Endothelial cell of umbilical vein (primary cell): ENCODE data around the gene SPAG16. TPM values are rescaled to one million over a fixed set of nuclear protein-coding genes. Genes with fewer than 3 reads are reported as not detected.

Experiments
- BruUV-seq: library from RNA; stranded (reverse); fragments of 400-500 nt; replicated peaks from 2 replicates; lab custom pipeline; 2021; lab: Mats Ljungman, UMichigan
- CTCF ChIA-PET: fragments of 300-600, 350-600 bp; sonication (Branson Sonifier 250); formaldehyde crosslinking; loops from one replicate; lab custom pipeline; 2021; ENCODE audit warnings: antibody characterized with exemption, inconsistent platforms; lab: Charles Lee
- POLR2A ChIA-PET: fragments of 300-600, 350-600 bp; sonication (Branson Sonifier 250); formaldehyde crosslinking; loops from one replicate; lab custom pipeline; 2021; ENCODE audit warnings: antibody characterized with exemption, inconsistent platforms; lab: Charles Lee
- DNase-seq: peaks from one replicate; pipeline ENCODE4 v3.0.0-alpha.2; 2011; ENCODE audit warnings: low read depth, low spot score
- FAIRE-seq: peaks from 2 replicates; lab custom pipeline; 2011; peaks lifted over from hg19 to GRCh38; lab: Jason Lieb, UNC
- H2AFZ ChIP-seq: 2 replicates; pipeline ENCODE4 v1.6.0; 2012; ENCODE audit warnings: low read depth, low read length, control low read depth, inconsistent platforms
- H3K27ac ChIP-seq: 2 replicates; pipeline ENCODE4 v1.5.1; 2011; ENCODE audit warnings: low read depth, mild to moderate bottlenecking, control low read depth, low read length, moderate library complexity; ENCODE audit not compliant: insufficient read depth
- H3K27me3 ChIP-seq, 2 experiments: 2 replicates each; pipeline versions ENCODE4 v1.6.0 to v1.6.1; 2011; ENCODE audit warnings: low read length in 2 of 2, mixed read lengths in 1 of 2; ENCODE audit not compliant: control insufficient read depth in 2 of 2, insufficient read depth in 2 of 2
- H3K36me3 ChIP-seq, 2 experiments: 2 replicates in 1 of 2; 3 replicates in 1 of 2; pipeline ENCODE4 v1.5.1; 2011; ENCODE audit warnings: low read length in 2 of 2, mild to moderate bottlenecking in 1 of 2, moderate library complexity in 1 of 2; ENCODE audit not compliant: control insufficient read depth in 2 of 2, insufficient read depth in 2 of 2; ENCODE audit errors: extremely low read depth in 1 of 2
- H3K4me1 ChIP-seq: 3 replicates; pipeline ENCODE4 v1.5.1; 2011; ENCODE audit warnings: mild to moderate bottlenecking, low read length; ENCODE audit not compliant: control insufficient read depth, insufficient read depth; ENCODE audit errors: extremely low read depth
- H3K4me2 ChIP-seq: 2 replicates; pipeline ENCODE4 v1.6.1; 2011; ENCODE audit warnings: low read length, control low read depth, mixed read lengths; ENCODE audit not compliant: insufficient read depth
- H3K4me3 ChIP-seq, 3 experiments: fragments of 200-600 bp in 1 of 3; sonication (generic), shearing (Covaris generic) in 1 of 3; replicated peaks in 1 of 3; 2 replicates each; pipeline ENCODE4 v1.5.1; 2011 to 2016; ENCODE audit warnings: control low read depth in 3 of 3, low read length in 3 of 3, mild to moderate bottlenecking in 2 of 3, inconsistent platforms in 1 of 3, low read depth in 1 of 3, moderate library complexity in 1 of 3; ENCODE audit not compliant: insufficient read depth in 1 of 3
- H3K79me2 ChIP-seq: 2 replicates; pipeline ENCODE4 v1.6.0; 2012; ENCODE audit warnings: low read length, inconsistent platforms; ENCODE audit not compliant: control insufficient read depth, insufficient read depth
- H3K9ac ChIP-seq: replicated peaks from 2 replicates; pipeline ENCODE3; 2011; ENCODE audit warnings: low read length, control low read depth; ENCODE audit not compliant: insufficient read depth; ENCODE audit errors: extremely low read depth
- H3K9me1 ChIP-seq: replicated peaks from 3 replicates; pipeline ENCODE4 v1.6.0; 2011; ENCODE audit warnings: mild to moderate bottlenecking, low read length; ENCODE audit not compliant: control insufficient read depth, insufficient read depth; ENCODE audit errors: extremely low read depth
- H3K9me3 ChIP-seq: replicated peaks from 2 replicates; pipeline ENCODE4 v1.5.1; 2012; ENCODE audit warnings: low read length, inconsistent platforms; ENCODE audit not compliant: control insufficient read depth, insufficient read depth
- H4K20me1 ChIP-seq: replicated peaks from 2 replicates; pipeline ENCODE3; 2011; ENCODE audit warnings: mild to moderate bottlenecking, low read length; ENCODE audit not compliant: control insufficient read depth, insufficient read depth; ENCODE audit errors: extremely low read depth
- CTCF ChIP-seq, 2 donors: IDR thresholded peaks; 1 replicate in 1 of 2; 2 replicates in 1 of 2; pipeline ENCODE4 v1.5.1; 2011; ENCODE audit warnings: low read length in 2 of 2, mild to moderate bottlenecking in 2 of 2, moderate library complexity in 2 of 2, control low read depth in 1 of 2, inconsistent platforms in 1 of 2, low read depth in 1 of 2; ENCODE audit not compliant: insufficient read depth in 1 of 2; ENCODE audit errors: extremely low read depth in 1 of 2
- EZH2 ChIP-seq: IDR thresholded peaks from 2 replicates; pipeline ENCODE4 v1.6.1; 2012; ENCODE audit warnings: borderline replicate concordance, low read depth, mild to moderate bottlenecking, moderate library complexity, low read length, inconsistent platforms; ENCODE audit not compliant: severe bottlenecking
- FOS ChIP-seq: IDR thresholded peaks from 2 replicates; pipeline ENCODE4 v1.6.1; 2011; ENCODE audit warnings: mild to moderate bottlenecking, low read length, moderate library complexity, borderline replicate concordance; ENCODE audit not compliant: insufficient read depth
- GATA2 ChIP-seq: IDR thresholded peaks from 2 replicates; pipeline ENCODE4 v1.7.0; 2011; ENCODE audit warnings: low read depth, mild to moderate bottlenecking, moderate library complexity, mixed read lengths, low read length; ENCODE audit not compliant: insufficient read length, insufficient read depth
- JUN ChIP-seq: IDR thresholded peaks from 2 replicates; pipeline ENCODE4 v1.6.1; 2011; ENCODE audit warnings: borderline replicate concordance, low read depth; ENCODE audit not compliant: insufficient read length, insufficient read depth
- MAX ChIP-seq: IDR thresholded peaks from 2 replicates; pipeline ENCODE4 v1.6.1; 2011; ENCODE audit not compliant: insufficient read depth, insufficient read length
- MYC ChIP-seq: IDR thresholded peaks from one replicate; pipeline ENCODE4 v1.6.1; 2011; ENCODE audit warnings: mild to moderate bottlenecking, low read depth, low read length
- POLR2A ChIP-seq: IDR thresholded peaks from 2 replicates; pipeline ENCODE4 v1.6.1; 2012; ENCODE audit warnings: low read depth, mild to moderate bottlenecking, control low read depth, low read length
- POLR2AphosphoS5 ChIP-seq: IDR thresholded peaks from 2 replicates; pipeline ENCODE4 v1.6.1; 2012; ENCODE audit warnings: low read depth, mild to moderate bottlenecking, control low read depth, low read length, moderate library complexity; ENCODE audit not compliant: insufficient read depth
- dilution Hi-C: fragments of 300-500 bp; cut with MboI; formaldehyde crosslinking; loops from one replicate; pipeline ENCODE4 v1.15.0; 2019; ENCODE audit warnings: low sequenced_read_pairs; ENCODE audit not compliant: extremely low pct_ligation_motif_present
- intact Hi-C: fragments of 100-400 bp; cut with micrococcal nuclease; formaldehyde crosslinking; loops from one replicate; pipeline ENCODE4 v1.10.0; 2022
- polyA plus RNA-seq, 4 experiments: library from polyadenylated mRNA; depleted of rRNA in 3 of 4; stranded (reverse) in 3 of 4; unstranded in 1 of 4; fragments of >200 nt; gene quantifications; 2 replicates each; pipeline versions ENCODE4 v1.2.1 to v1.2.3, GENCODE V29; 2011 to 2012; ENCODE audit warnings: missing spikeins in 1 of 4
- total RNA-seq: library from RNA; stranded (reverse); gene quantifications from 2 replicates; pipeline ENCODE4 v1.2.3, GENCODE V29; 2021

SPAG16 gene
- total and polyA plus RNA-seq, 2 donors (not counting 3 experiments of a cell fraction or from before 2014, with no cell fraction given): 4.0 to 7.7 TPM

GRCh38 chr2:214038186-214038585 is 753.9 kb downstream of the SPAG16 start:
- POLR2A ChIA-PET: no interaction called here
- H3K79me2 ChIP-seq: no peaks in the 10 kb centered on the region
- H3K27ac ChIP-seq: no peak overlapping the region
- no peaks in the 10 kb centered on the region for H3K4me1 ChIP-seq
- no peak for DNase-seq
- H3K36me3 ChIP-seq: no peaks in the 10 kb centered on the region
- CTCF ChIA-PET: no interaction called here
- H4K20me1 ChIP-seq: no peaks in the 10 kb centered on the region
- H3K9ac ChIP-seq: no peak overlapping the region
- H3K4me2 ChIP-seq: no peak overlapping the region
- no peak overlapping the region for H3K4me3 ChIP-seq
- no peaks in the 10 kb centered on the region for H3K9me3 ChIP-seq
- H3K27me3 ChIP-seq: no peaks in the 10 kb centered on the region
- no peak overlapping the region for H2AFZ ChIP-seq
- intact Hi-C loops (no loop called here), dilution Hi-C loops (no loop called here)
- TF ChIP-seq CTCF (IDR thresholded peaks at IDR 0.05; ENCODE audit: extremely low read depth in 1 of 2, insufficient read depth in 1 of 2, low read depth in 1 of 2, low read length in 2 of 2) (no peak), GATA2 (no peak), JUN (no peak), MYC (no peak), MAX (no peak), FOS (no peak), POLR2A (no peak), EZH2 (no peak), POLR2AphosphoS5 (no peak)
- BruUV-seq: no TSS peak
- FAIRE-seq: no peak
- H3K9me1 ChIP-seq: no peaks in the 10 kb centered on the region
